Transverse colon (tissue), 4 donors: ENCODE results near the gene ZYX.

Experiments used
- POLR2A ChIP-seq: fragments of 450-650 bp; IDR thresholded peaks from one replicate; pipeline ENCODE4 v1.6.1; 2016; ENCODE audit warnings: antibody characterized with exemption, mild to moderate bottlenecking, moderate library complexity
- POLR2AphosphoS5 ChIP-seq, 3 donors: sonication (generic); formaldehyde crosslinking; IDR thresholded peaks; one replicate each; pipeline ENCODE4 v1.6.1; 2016; ENCODE audit warnings: antibody characterized with exemption in 3 of 3
- TF ChIP-seq, protein P1 (sequence below), 5 experiments: fragments of 200-600 bp in 3 of 5; fragments of 450-650 bp in 2 of 5; sonication (generic) in 3 of 5; IDR thresholded peaks; 1 replicate in 2 of 5; 2 replicates in 3 of 5; pipeline ENCODE4 v1.5.1; 2016 to 2017; ENCODE audit warnings: antibody characterized with exemption in 5 of 5, inconsistent platforms in 3 of 5, mild to moderate bottlenecking in 2 of 5, moderate library complexity in 1 of 5

DNA sequence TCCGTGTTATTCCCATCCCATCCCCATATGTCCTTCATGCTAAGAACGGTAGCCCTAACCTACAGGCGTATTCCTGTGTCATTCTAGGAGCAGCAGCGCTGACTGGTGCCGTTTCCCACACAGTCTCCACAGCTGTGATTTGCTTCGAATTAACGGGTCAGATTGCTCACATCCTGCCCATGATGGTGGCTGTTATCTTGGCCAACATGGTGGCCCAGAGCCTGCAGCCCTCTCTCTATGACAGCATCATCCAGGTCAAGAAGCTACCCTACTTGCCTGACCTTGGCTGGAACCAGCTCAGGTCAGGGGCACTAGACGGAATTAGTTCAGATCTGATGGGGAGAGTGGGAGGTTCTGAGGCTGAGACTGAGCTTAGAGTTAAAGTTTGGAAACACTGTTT lies 39.3 kb upstream of the ZYX start:
- TF ChIP-seq, protein P1, sequence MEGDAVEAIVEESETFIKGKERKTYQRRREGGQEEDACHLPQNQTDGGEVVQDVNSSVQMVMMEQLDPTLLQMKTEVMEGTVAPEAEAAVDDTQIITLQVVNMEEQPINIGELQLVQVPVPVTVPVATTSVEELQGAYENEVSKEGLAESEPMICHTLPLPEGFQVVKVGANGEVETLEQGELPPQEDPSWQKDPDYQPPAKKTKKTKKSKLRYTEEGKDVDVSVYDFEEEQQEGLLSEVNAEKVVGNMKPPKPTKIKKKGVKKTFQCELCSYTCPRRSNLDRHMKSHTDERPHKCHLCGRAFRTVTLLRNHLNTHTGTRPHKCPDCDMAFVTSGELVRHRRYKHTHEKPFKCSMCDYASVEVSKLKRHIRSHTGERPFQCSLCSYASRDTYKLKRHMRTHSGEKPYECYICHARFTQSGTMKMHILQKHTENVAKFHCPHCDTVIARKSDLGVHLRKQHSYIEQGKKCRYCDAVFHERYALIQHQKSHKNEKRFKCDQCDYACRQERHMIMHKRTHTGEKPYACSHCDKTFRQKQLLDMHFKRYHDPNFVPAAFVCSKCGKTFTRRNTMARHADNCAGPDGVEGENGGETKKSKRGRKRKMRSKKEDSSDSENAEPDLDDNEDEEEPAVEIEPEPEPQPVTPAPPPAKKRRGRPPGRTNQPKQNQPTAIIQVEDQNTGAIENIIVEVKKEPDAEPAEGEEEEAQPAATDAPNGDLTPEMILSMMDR (IDR thresholded peaks at IDR 0.05), result no peak
- TF ChIP-seq POLR2AphosphoS5 (IDR thresholded peaks at IDR 0.05), result no peak
- TF ChIP-seq POLR2A, result no peak
